GM12878 (cell line): Measurements from ENCODE around the gene NBPF1.
"Not testable (repeated sequence)": the region's sequence is repeated elsewhere in the genome, so short reads cannot be mapped to it uniquely, and the experiment has no call there.

ENCODE experiments used
- CBX5 ChIP-seq: sonication (generic); IDR thresholded peaks from 2 replicates; pipeline ENCODE4 v1.6.1; 2016; ENCODE audit warnings: low read depth, moderate library complexity, mild to moderate bottlenecking, inconsistent platforms
- CTCF ChIP-seq, 3 experiments: IDR thresholded peaks in 2 of 3; conservative IDR thresholded peaks in 1 of 3; 2 replicates each; pipeline ENCODE4 v1.5.1; 2011; ENCODE audit warnings: low read depth in 3 of 3, low read length in 3 of 3, mild to moderate bottlenecking in 3 of 3, control low read depth in 2 of 3, moderate library complexity in 2 of 3, inconsistent platforms in 1 of 3, mixed read lengths in 1 of 3; ENCODE audit not compliant: control insufficient read depth in 2 of 3, insufficient read depth in 1 of 3; ENCODE audit errors: extremely low read depth in 1 of 3
- E2F4 ChIP-seq: IDR thresholded peaks from 2 replicates; pipeline ENCODE4 v1.6.1; 2012; ENCODE audit warnings: low read depth, low read length, improper control_type of control experiment
- EGR1 ChIP-seq, 2 experiments: IDR thresholded peaks; 1 replicate in 1 of 2; 2 replicates in 1 of 2; pipeline ENCODE4 v1.6.1; 2011 to 2012; ENCODE audit warnings: low read depth in 2 of 2, low read length in 2 of 2, borderline replicate concordance in 1 of 2, mild to moderate bottlenecking in 1 of 2, moderate library complexity in 1 of 2
- EZH2 ChIP-seq: IDR thresholded peaks from 2 replicates; pipeline ENCODE4 v1.6.1; 2012; ENCODE audit warnings: low read depth, mild to moderate bottlenecking, control low read depth, inconsistent platforms, low read length, borderline replicate concordance; ENCODE audit not compliant: control insufficient read depth
- FOXM1 ChIP-seq: IDR thresholded peaks from 2 replicates; pipeline ENCODE4 v1.6.1; 2012; ENCODE audit warnings: low read depth, mild to moderate bottlenecking, inconsistent platforms, low read length, moderate library complexity
- GATAD2B ChIP-seq: fragments of 450-650 bp; conservative IDR thresholded peaks from 2 replicates; pipeline ENCODE4 v1.6.1; 2017; ENCODE audit warnings: low read depth, mild to moderate bottlenecking, moderate library complexity
- POLR2A ChIP-seq: IDR thresholded peaks from 2 replicates; pipeline ENCODE4 v1.6.1; 2011; ENCODE audit warnings: low read depth, mild to moderate bottlenecking, low read length
- POLR2AphosphoS5 ChIP-seq: IDR thresholded peaks from 2 replicates; pipeline ENCODE4 v1.6.1; 2011; ENCODE audit warnings: mild to moderate bottlenecking, low read length, inconsistent platforms
- SREBF2 ChIP-seq: IDR thresholded peaks from 2 replicates; pipeline ENCODE4 v1.6.1; 2012; ENCODE audit warnings: mild to moderate bottlenecking, low read length
- TAF1 ChIP-seq: IDR thresholded peaks from 2 replicates; pipeline ENCODE4 v1.6.1; 2011; ENCODE audit warnings: mild to moderate bottlenecking, low read depth, low read length, borderline replicate concordance
- TARDBP ChIP-seq: IDR thresholded peaks from 2 replicates; pipeline ENCODE4 v1.6.1; 2016; ENCODE audit warnings: borderline replicate concordance
- ZNF274 ChIP-seq: IDR thresholded peaks from one replicate; pipeline ENCODE4 v1.8.0; 2011; ENCODE audit not compliant: insufficient read length, insufficient read depth

- not testable (repeated sequence) for TF ChIP-seq TAF1; CTCF (IDR thresholded peaks at IDR 0.05 in 2 of 3, conservative IDR thresholded peaks at IDR 0.05 in 1 of 3; ENCODE audit: control insufficient read depth in 2 of 3, extremely low read depth in 1 of 3, insufficient read depth in 1 of 3, low read depth in 3 of 3, low read length in 3 of 3); E2F4; ZNF274; EZH2; GATAD2B; SREBF2; EGR1 (IDR thresholded peaks at IDR 0.05; ENCODE audit: borderline replicate concordance in 1 of 2, low read depth in 2 of 2, low read length in 2 of 2)
- TF ChIP-seq TARDBP (peak; percentile 91; the same call in 1 of the 2 replicates), FOXM1 (peak; percentile 80; the same call in 1 of the 2 replicates), POLR2A (peak; percentile 67; the same call in 1 of the 2 replicates), CBX5 (peak; percentile 92), POLR2AphosphoS5 (peak; percentile 95)
These were observed 99.8 kb downstream of the NBPF1 start for GRCh38 chr1:16513412-16514106.
